IMR-90 (cell line): Measurements from ENCODE around the gene PSD. TPM values are rescaled to one million over a fixed set of nuclear protein-coding genes. Genes with fewer than 3 reads are reported as not detected.

Experiments
- ATAC-seq: fragments of 200-7000 bp; cut with Tn5 transposase; 2 replicates; pipeline ENCODE4 v1.9.1; 2020; ENCODE audit warnings: low read depth, mild to moderate bottlenecking, moderate library complexity
- BruUV-seq: library from RNA; stranded (reverse); fragments of 400-500 nt; replicated peaks from 2 replicates; lab custom pipeline; 2021; lab: Mats Ljungman, UMichigan
- CTCF ChIA-PET: fragments of 300-600 bp; formaldehyde crosslinking; extraction: SDS; loops from one replicate; lab custom pipeline; 2021; ENCODE audit warnings: antibody characterized with exemption; lab: Yijun Ruan, JAX
- POLR2A ChIA-PET: fragments of 300-600 bp; sonication (Branson Sonifier 250); formaldehyde crosslinking; loops from one replicate; lab custom pipeline; 2022; ENCODE audit warnings: antibody characterized with exemption; ENCODE audit not compliant: unreplicated experiment; lab: Charles Lee
- DNase-seq: peaks from one replicate; pipeline ENCODE4 v3.0.0; 2013
- H2AFZ ChIP-seq: replicated peaks from 2 replicates; pipeline ENCODE3; 2013; ENCODE audit warnings: low read length, mild to moderate bottlenecking; ENCODE audit not compliant: poor library complexity
- H2AK5ac ChIP-seq: 2 replicates; pipeline ENCODE4 v1.6.1; 2013; ENCODE audit warnings: low read depth, low read length, inconsistent platforms
- H2AK9ac ChIP-seq: replicated peaks from 2 replicates; pipeline ENCODE3; 2013; ENCODE audit warnings: mild to moderate bottlenecking, low read depth, low read length, moderate library complexity; ENCODE audit not compliant: poor library complexity
- H2BK120ac ChIP-seq: 2 replicates; pipeline ENCODE4 v1.6.1; 2013; ENCODE audit warnings: low read depth, low read length, inconsistent platforms
- H2BK15ac ChIP-seq: 3 replicates; pipeline ENCODE4 v1.6.1; 2013; ENCODE audit warnings: low read depth, low read length, inconsistent platforms
- H2BK20ac ChIP-seq: 2 replicates; pipeline ENCODE4 v1.6.1; 2013; ENCODE audit warnings: low read depth, mild to moderate bottlenecking, inconsistent platforms, low read length, moderate library complexity
- H2BK5ac ChIP-seq: 2 replicates; pipeline ENCODE4 v1.6.1; 2013; ENCODE audit warnings: mild to moderate bottlenecking, low read depth, low read length, inconsistent platforms; ENCODE audit not compliant: poor library complexity, severe bottlenecking
- H3K14ac ChIP-seq: replicated peaks from 2 replicates; pipeline ENCODE4 v1.6.1; 2013; ENCODE audit warnings: low read depth, low read length, inconsistent platforms
- H3K18ac ChIP-seq: 2 replicates; pipeline ENCODE4 v1.6.1; 2013; ENCODE audit warnings: low read depth, low read length, control low read depth
- H3K23ac ChIP-seq: 2 replicates; pipeline ENCODE4 v1.6.1; 2013; ENCODE audit warnings: low read depth, low read length, inconsistent platforms
- H3K27ac ChIP-seq: 2 replicates; pipeline ENCODE4 v1.5.1; 2013; ENCODE audit warnings: mild to moderate bottlenecking, control low read depth, low read length; ENCODE audit not compliant: insufficient read depth
- H3K27me3 ChIP-seq: 2 replicates; pipeline ENCODE4 v1.6.1; 2013; ENCODE audit warnings: low read length; ENCODE audit not compliant: control insufficient read depth, insufficient read depth
- H3K36me3 ChIP-seq: 2 replicates; pipeline ENCODE4 v1.6.1; 2013; ENCODE audit warnings: low read length, mixed read lengths; ENCODE audit not compliant: control insufficient read depth, insufficient read depth
- H3K4ac ChIP-seq: 2 replicates; pipeline ENCODE4 v1.6.1; 2013; ENCODE audit warnings: low read depth, low read length, inconsistent platforms
- H3K4me1 ChIP-seq: 2 replicates; pipeline ENCODE4 v1.6.1; 2013; ENCODE audit warnings: low read length, mixed read lengths; ENCODE audit not compliant: control insufficient read depth, insufficient read depth
- H3K4me2 ChIP-seq: 2 replicates; pipeline ENCODE4 v1.6.1; 2013; ENCODE audit warnings: low read depth, mild to moderate bottlenecking, control low read depth, low read length, moderate library complexity
- H3K4me3 ChIP-seq: 2 replicates; pipeline ENCODE4 v1.5.1; 2013; ENCODE audit warnings: low read depth, mild to moderate bottlenecking, control low read depth, low read length, moderate library complexity; ENCODE audit not compliant: insufficient read depth
- H3K56ac ChIP-seq: 2 replicates; pipeline ENCODE4 v1.6.1; 2013; ENCODE audit warnings: low read length, inconsistent platforms; ENCODE audit not compliant: insufficient read depth; ENCODE audit errors: extremely low read depth
- H3K79me1 ChIP-seq, 2 experiments: 2 replicates each; pipeline ENCODE4 v1.6.1; 2013; ENCODE audit warnings: low read length in 2 of 2, inconsistent platforms in 1 of 2, low read depth in 1 of 2
- H3K9ac ChIP-seq: 2 replicates; pipeline ENCODE4 v1.6.1; 2013; ENCODE audit warnings: low read depth, low read length, control low read depth
- H3K9me1 ChIP-seq: 2 replicates; pipeline ENCODE4 v1.6.1; 2013; ENCODE audit warnings: low read length, inconsistent platforms; ENCODE audit not compliant: insufficient read depth
- H3K9me3 ChIP-seq: 2 replicates; pipeline ENCODE4 v1.6.1; 2013; ENCODE audit warnings: low read length; ENCODE audit not compliant: control insufficient read depth, insufficient read depth
- H4K20me1 ChIP-seq: 2 replicates; pipeline ENCODE4 v1.6.1; 2013; ENCODE audit warnings: low read length, inconsistent platforms; ENCODE audit not compliant: insufficient read depth
- H4K5ac ChIP-seq: 2 replicates; pipeline ENCODE4 v1.6.1; 2013; ENCODE audit warnings: mild to moderate bottlenecking, low read depth, low read length, control low read depth
- H4K8ac ChIP-seq, 2 experiments: 2 replicates each; pipeline ENCODE4 v1.6.1; 2013; ENCODE audit warnings: low read depth in 2 of 2, low read length in 2 of 2, control low read depth in 1 of 2, inconsistent platforms in 1 of 2
- H4K91ac ChIP-seq: 2 replicates; pipeline ENCODE4 v1.6.1; 2013; ENCODE audit warnings: low read depth, low read length, inconsistent platforms; ENCODE audit not compliant: insufficient read depth
- BHLHE40 ChIP-seq: fragments of 150-350 bp; IDR thresholded peaks from 2 replicates; pipeline ENCODE4 v1.6.1; 2016; ENCODE audit warnings: mild to moderate bottlenecking, low read depth, low read length
- CEBPB ChIP-seq: IDR thresholded peaks from 2 replicates; pipeline ENCODE4 v1.6.1; 2012; ENCODE audit warnings: low read depth, low read length, improper control_type of control experiment
- CHD1 ChIP-seq: IDR thresholded peaks from 2 replicates; pipeline ENCODE4 v1.6.1; 2012; ENCODE audit warnings: low read depth, low read length, improper control_type of control experiment
- FOS ChIP-seq: fragments of 150-350 bp; IDR thresholded peaks from 2 replicates; pipeline ENCODE4 v1.6.1; 2016; ENCODE audit warnings: low read depth, low read length
- MAFK ChIP-seq: IDR thresholded peaks from 2 replicates; pipeline ENCODE4 v1.6.1; 2012; ENCODE audit warnings: low read depth, low read length, improper control_type of control experiment
- MAZ ChIP-seq: IDR thresholded peaks from 2 replicates; pipeline ENCODE4 v1.6.1; 2012; ENCODE audit warnings: low read depth, mild to moderate bottlenecking, low read length, improper control_type of control experiment, moderate library complexity, borderline replicate concordance
- MXI1 ChIP-seq: IDR thresholded peaks from 2 replicates; pipeline ENCODE4 v1.6.1; 2012; ENCODE audit warnings: low read depth, mild to moderate bottlenecking, low read length, moderate library complexity, borderline replicate concordance
- NFE2L2 ChIP-seq: fragments of 150-350 bp; IDR thresholded peaks from 2 replicates; pipeline ENCODE4 v1.6.1; 2016; ENCODE audit warnings: low read depth, mild to moderate bottlenecking, low read length
- POLR2A ChIP-seq: IDR thresholded peaks from 2 replicates; pipeline ENCODE4 v1.6.1; 2012; ENCODE audit warnings: mild to moderate bottlenecking, low read depth, low read length
- RAD21 ChIP-seq: IDR thresholded peaks from 2 replicates; pipeline ENCODE4 v1.6.1; 2012; ENCODE audit warnings: low read length, improper control_type of control experiment
- RCOR1 ChIP-seq: IDR thresholded peaks from 2 replicates; pipeline ENCODE4 v1.6.1; 2012; ENCODE audit warnings: mild to moderate bottlenecking, low read length, improper control_type of control experiment; ENCODE audit not compliant: insufficient replicate concordance
- RFX5 ChIP-seq: IDR thresholded peaks from 2 replicates; pipeline ENCODE4 v1.8.0; 2012; ENCODE audit warnings: low read depth, mild to moderate bottlenecking, low read length, moderate library complexity
- SMC3 ChIP-seq: fragments of 150-350 bp; IDR thresholded peaks from 2 replicates; pipeline ENCODE4 v1.6.1; 2016; ENCODE audit warnings: low read depth, mild to moderate bottlenecking, antibody characterized with exemption, low read length, moderate library complexity
- WGBS, 2 experiments: methylation state at CpG; one replicate each; pipeline versions ENCODE4 v1.1.5 to v1.1.7; 2013; ENCODE audit warnings: missing lambda C conversion rate in 2 of 2; ENCODE audit not compliant: insufficient read length in 1 of 2; ENCODE audit errors: extremely low coverage in 2 of 2; 5-methylcytosine and 5-hydroxymethylcytosine counted together
- dilution Hi-C: fragments of 300-500 bp; cut with HindIII; formaldehyde crosslinking; loops from one replicate; pipeline ENCODE4 v1.14.3; 2018; ENCODE audit warnings: low sequenced_read_pairs; ENCODE audit not compliant: unreplicated experiment
- in situ Hi-C: fragments of 300-500 bp; cut with MboI; formaldehyde crosslinking; loops from 3 replicates; pipeline ENCODE4 v1.14.3; 2019; ENCODE audit warnings: low sequenced_read_pairs, inconsistent platforms, mixed read lengths
- intact Hi-C: fragments of 100-400 bp; cut with micrococcal nuclease; formaldehyde crosslinking; loops from 2 replicates; pipeline ENCODE4 v1.10.0; 2022
- polyA plus RNA-seq, 3 experiments: library from polyadenylated mRNA; depleted of rRNA; stranded (reverse); fragments of >200 nt; gene quantifications; 2 replicates each; pipeline ENCODE4 v1.2.3, GENCODE V29; 2012; ENCODE audit warnings: low replicate concordance in 1 of 3
- total RNA-seq: library from RNA; depleted of rRNA; stranded (reverse); fragments of >200 nt; gene quantifications from 2 replicates; pipeline ENCODE4 v1.2.3, GENCODE V29; 2012
- TF ChIP-seq, protein P1 (sequence below): fragments of 150-350 bp; IDR thresholded peaks from 2 replicates; pipeline ENCODE4 v1.6.1; 2017; ENCODE audit warnings: mild to moderate bottlenecking, antibody characterized with exemption, low read length, low read depth
- TF ChIP-seq, protein P2 (sequence below): conservative IDR thresholded peaks from 2 replicates; pipeline ENCODE4 v1.5.1; 2012; ENCODE audit warnings: mild to moderate bottlenecking, low read depth, low read length, improper control_type of control experiment
- TF ChIP-seq, protein P3 (sequence below): fragments of 150-350 bp; IDR thresholded peaks from 2 replicates; pipeline ENCODE4 v1.6.1; 2016; ENCODE audit warnings: low read depth, mild to moderate bottlenecking, low read length, moderate library complexity, borderline replicate concordance

The PSD gene
- total and polyA plus RNA-seq, 2 of the 4 experiments (the other 2 are of a cell fraction), result 2.0 to 4.4 TPM

- Histone ChIP-seq H3K4me3 (peak overlapping the region; percentile 51), H3K23ac (no peak overlapping the region), H3K27ac (peak overlapping the region; percentile 51; the same call in 1 of the 2 replicates), H3K4me1 (peaks cover 11% of the 10 kb centered on the region), H2BK5ac (peak overlapping the region; percentile 78), H2AK9ac (peak overlapping the region; percentile 99), H3K27me3 (no peaks in the 10 kb centered on the region), H4K20me1 (peaks cover 3% of the 10 kb centered on the region; the same call in 1 of the 2 replicates), H3K36me3 (peaks cover 11% of the 10 kb centered on the region; the same call in 1 of the 2 replicates), H3K4me2 (peak overlapping the region; percentile 95), H2AFZ (peak overlapping the region; percentile 94), H2AK5ac (peak overlapping the region; percentile 91), H2BK20ac (no peak overlapping the region), H3K14ac (peak overlapping the region; percentile 92), H2BK120ac (no peak overlapping the region), H2BK15ac (no peak overlapping the region; the same call in 2 of the 3 replicates), H3K18ac (no peak overlapping the region), H3K56ac (peak overlapping the region; percentile 36; the same call in 1 of the 2 replicates), H3K9me1 (peaks cover 10% of the 10 kb centered on the region), H3K9me3 (no peaks in the 10 kb centered on the region), H3K4ac (peak overlapping the region; percentile 69), H4K5ac (no peak overlapping the region), H3K79me1 (peaks cover 22 to 38% of the 10 kb centered on the region in 2 experiments), H4K91ac (no peak overlapping the region; the same call in 1 of the 2 replicates), H3K9ac (peak overlapping the region; percentile 69), H4K8ac (peak overlapping the region in 1 of 2 experiments; percentile 67; a peak in 1 of 4 replicates)
- ChIA-PET POLR2A (no interaction called here), CTCF (interaction anchor here (1.0 to 1.7 kb wide), 2 partner anchors 27 to 166 kb away, joined by 4 to 5 read pairs; no protein-coding TSS in a partner anchor)
- DNase-seq, result no peak
- in situ Hi-C loops (no loop called here), intact Hi-C loops (loop anchor here (5.0 to 10.0 kb wide), 2 partner anchors 186 to 249 kb away; partner anchors contain the start of gene TRIM8), dilution Hi-C loops (no loop called here)
- 100% methylated on average over 1 of the region's 4 CpGs; no CpG with 5 or more reads in 1 of the 2 experiments for WGBS, 2 experiments
- ATAC-seq, result no peak
- TF ChIP-seq SMC3 (no peak), NFE2L2 (no peak), POLR2A (no peak), MAZ (no peak), RCOR1 (no peak), BHLHE40 (no peak), CEBPB (no peak), FOS (no peak), MXI1 (no peak), RFX5 (no peak), CHD1 (no peak), RAD21 (no peak), MAFK (no peak)
- TF ChIP-seq, protein P1, sequence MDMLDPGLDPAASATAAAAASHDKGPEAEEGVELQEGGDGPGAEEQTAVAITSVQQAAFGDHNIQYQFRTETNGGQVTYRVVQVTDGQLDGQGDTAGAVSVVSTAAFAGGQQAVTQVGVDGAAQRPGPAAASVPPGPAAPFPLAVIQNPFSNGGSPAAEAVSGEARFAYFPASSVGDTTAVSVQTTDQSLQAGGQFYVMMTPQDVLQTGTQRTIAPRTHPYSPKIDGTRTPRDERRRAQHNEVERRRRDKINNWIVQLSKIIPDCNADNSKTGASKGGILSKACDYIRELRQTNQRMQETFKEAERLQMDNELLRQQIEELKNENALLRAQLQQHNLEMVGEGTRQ, result no peak
- TF ChIP-seq, protein P2, sequence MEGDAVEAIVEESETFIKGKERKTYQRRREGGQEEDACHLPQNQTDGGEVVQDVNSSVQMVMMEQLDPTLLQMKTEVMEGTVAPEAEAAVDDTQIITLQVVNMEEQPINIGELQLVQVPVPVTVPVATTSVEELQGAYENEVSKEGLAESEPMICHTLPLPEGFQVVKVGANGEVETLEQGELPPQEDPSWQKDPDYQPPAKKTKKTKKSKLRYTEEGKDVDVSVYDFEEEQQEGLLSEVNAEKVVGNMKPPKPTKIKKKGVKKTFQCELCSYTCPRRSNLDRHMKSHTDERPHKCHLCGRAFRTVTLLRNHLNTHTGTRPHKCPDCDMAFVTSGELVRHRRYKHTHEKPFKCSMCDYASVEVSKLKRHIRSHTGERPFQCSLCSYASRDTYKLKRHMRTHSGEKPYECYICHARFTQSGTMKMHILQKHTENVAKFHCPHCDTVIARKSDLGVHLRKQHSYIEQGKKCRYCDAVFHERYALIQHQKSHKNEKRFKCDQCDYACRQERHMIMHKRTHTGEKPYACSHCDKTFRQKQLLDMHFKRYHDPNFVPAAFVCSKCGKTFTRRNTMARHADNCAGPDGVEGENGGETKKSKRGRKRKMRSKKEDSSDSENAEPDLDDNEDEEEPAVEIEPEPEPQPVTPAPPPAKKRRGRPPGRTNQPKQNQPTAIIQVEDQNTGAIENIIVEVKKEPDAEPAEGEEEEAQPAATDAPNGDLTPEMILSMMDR, result no peak
- TF ChIP-seq, protein P3, sequence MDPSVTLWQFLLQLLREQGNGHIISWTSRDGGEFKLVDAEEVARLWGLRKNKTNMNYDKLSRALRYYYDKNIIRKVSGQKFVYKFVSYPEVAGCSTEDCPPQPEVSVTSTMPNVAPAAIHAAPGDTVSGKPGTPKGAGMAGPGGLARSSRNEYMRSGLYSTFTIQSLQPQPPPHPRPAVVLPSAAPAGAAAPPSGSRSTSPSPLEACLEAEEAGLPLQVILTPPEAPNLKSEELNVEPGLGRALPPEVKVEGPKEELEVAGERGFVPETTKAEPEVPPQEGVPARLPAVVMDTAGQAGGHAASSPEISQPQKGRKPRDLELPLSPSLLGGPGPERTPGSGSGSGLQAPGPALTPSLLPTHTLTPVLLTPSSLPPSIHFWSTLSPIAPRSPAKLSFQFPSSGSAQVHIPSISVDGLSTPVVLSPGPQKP, result no peak
- BruUV-seq, result no TSS peak
Measured at GRCh38 chr10:102396317-102396650, 22.3 kb downstream of the PSD start.
